HepG2 (cell line): ENCODE measurements around the gene ANO3. TPM values are rescaled to one million over a fixed set of nuclear protein-coding genes. Genes with fewer than 3 reads are reported as not detected.

Experiments used
- ATAC-seq: fragments of 200-7000 bp; cut with Tn5 transposase; 3 replicates; pipeline ENCODE4 v1.9.1; 2020; ENCODE audit warnings: mild to moderate bottlenecking, moderate library complexity
- BruUV-seq: library from RNA; stranded (reverse); fragments of 400-500 nt; replicated peaks from 2 replicates; lab custom pipeline; 2021; lab: Mats Ljungman, UMichigan
- CTCF ChIA-PET: fragments of 300-600 bp; formaldehyde crosslinking; extraction: SDS; loops from one replicate; lab custom pipeline; 2021; ENCODE audit warnings: low total read pairs, inconsistent platforms, low intra/inter-chr PET ratio; lab: Yijun Ruan, JAX
- POLR2A ChIA-PET: fragments of 350-600 bp; sonication (Branson Sonifier 250); formaldehyde crosslinking; loops from one replicate; lab custom pipeline; 2020; ENCODE audit warnings: antibody characterized with exemption, inconsistent platforms; lab: Yijun Ruan, JAX
- DNase-seq: peaks from one replicate; pipeline ENCODE4 v3.0.0-alpha.2; 2015; ENCODE audit warnings: low spot score
- FAIRE-seq: peaks from 3 replicates; lab custom pipeline; 2011; peaks lifted over from hg19 to GRCh38; lab: Jason Lieb, UNC
- H2AFZ ChIP-seq: one replicate; pipeline ENCODE4 v1.6.1; 2011; ENCODE audit warnings: low read length, inconsistent platforms
- H3K27ac ChIP-seq: fragments of 300-600 bp; 3 replicates; pipeline ENCODE4 v1.8.0; 2011; ENCODE audit warnings: mixed run types, mild to moderate bottlenecking, mixed read lengths, low read length, inconsistent platforms; ENCODE audit not compliant: insufficient read depth; ENCODE audit errors: extremely low read length
- H3K27me3 ChIP-seq, 2 experiments: fragments of 200-600 bp in 1 of 2; 2 replicates in 1 of 2; 3 replicates in 1 of 2; pipeline versions ENCODE4 v1.6.0 to v1.8.0; 2011; ENCODE audit warnings: low read length in 2 of 2, mild to moderate bottlenecking in 2 of 2, moderate library complexity in 2 of 2, inconsistent platforms in 1 of 2; ENCODE audit not compliant: insufficient read depth in 2 of 2, control insufficient read depth in 1 of 2
- H3K36me3 ChIP-seq, 2 experiments: fragments of 200-600 bp in 1 of 2; replicated peaks in 1 of 2; 2 replicates in 1 of 2; 3 replicates in 1 of 2; pipeline versions ENCODE4 v1.5.1 to v1.8.0; 2011; ENCODE audit warnings: low read length in 2 of 2, inconsistent platforms in 1 of 2; ENCODE audit not compliant: insufficient read depth in 2 of 2, control insufficient read depth in 1 of 2
- H3K4me1 ChIP-seq: 2 replicates; pipeline ENCODE4 v1.5.1; 2012; ENCODE audit warnings: low read length, inconsistent platforms; ENCODE audit not compliant: insufficient read depth
- H3K4me2 ChIP-seq: 2 replicates; pipeline ENCODE4 v1.6.0; 2011; ENCODE audit warnings: low read depth, low read length, inconsistent platforms
- H3K4me3 ChIP-seq, 3 experiments: fragments of 200-600 bp in 1 of 3; sonication (generic), shearing (Covaris generic) in 1 of 3; replicated peaks in 1 of 3; 2 replicates each; pipeline ENCODE4 v1.5.1; 2011 to 2016; ENCODE audit warnings: low read length in 3 of 3, inconsistent platforms in 2 of 3, low read depth in 2 of 3, mild to moderate bottlenecking in 2 of 3, control low read depth in 1 of 3, mixed read lengths in 1 of 3; ENCODE audit not compliant: insufficient read depth in 1 of 3
- H3K79me2 ChIP-seq: one replicate; pipeline ENCODE4 v1.6.1; 2011; ENCODE audit warnings: low read length, inconsistent platforms; ENCODE audit not compliant: insufficient read depth
- H3K9ac ChIP-seq: 2 replicates; pipeline ENCODE4 v1.6.0; 2011; ENCODE audit warnings: mild to moderate bottlenecking, low read depth, low read length, inconsistent platforms; ENCODE audit not compliant: insufficient read depth
- H3K9me3 ChIP-seq: 2 replicates; pipeline ENCODE4 v1.5.1; 2012; ENCODE audit warnings: mild to moderate bottlenecking, low read length
- H4K20me1 ChIP-seq: 2 replicates; pipeline ENCODE4 v1.6.0; 2011; ENCODE audit warnings: inconsistent platforms, mild to moderate bottlenecking, low read length, moderate library complexity; ENCODE audit not compliant: insufficient read depth
- HES4 ChIP-seq: sonication (generic); formaldehyde crosslinking; IDR thresholded peaks from 2 replicates; pipeline ENCODE4 v1.9.0; 2021; ENCODE audit warnings: mild to moderate bottlenecking, missing genetic modification reagents, borderline replicate concordance
- IRF1 ChIP-seq: sonication (generic); formaldehyde crosslinking; IDR thresholded peaks from 2 replicates; pipeline ENCODE4 v1.4.0; 2020; ENCODE audit warnings: low read depth, mild to moderate bottlenecking, missing genetic modification reagents
- XBP1 ChIP-seq: sonication (generic); formaldehyde crosslinking; IDR thresholded peaks from 2 replicates; pipeline ENCODE4 v1.5.0; 2020; ENCODE audit warnings: missing genetic modification reagents
- ZNF205 ChIP-seq: IDR thresholded peaks from 2 replicates; pipeline ENCODE4 v1.6.1; 2018; ENCODE audit warnings: missing biosample characterization, missing genetic modification reagents
- ZNF3 ChIP-seq: IDR thresholded peaks from 2 replicates; pipeline ENCODE4 v1.7.0; 2017; ENCODE audit warnings: inconsistent platforms
- ZNF503 ChIP-seq: sonication (generic); formaldehyde crosslinking; IDR thresholded peaks from 2 replicates; pipeline ENCODE4 v1.4.0; 2020; ENCODE audit warnings: missing genetic modification reagents
- ZNF709 ChIP-seq: sonication (generic); formaldehyde crosslinking; IDR thresholded peaks from 2 replicates; pipeline ENCODE4 v1.5.0; 2020; ENCODE audit warnings: mild to moderate bottlenecking, missing genetic modification reagents
- WGBS: methylation state at CpG from one replicate; pipeline ENCODE4 v1.1.6; 2017; ENCODE audit warnings: low lambda C conversion rate; 5-methylcytosine and 5-hydroxymethylcytosine counted together
- in situ Hi-C: cut with HindIII; loops from 2 replicates; pipeline ENCODE4 v1.10.0; 2017; ENCODE audit warnings: low pct_unique_long_range_greater_than_20kb; ENCODE audit not compliant: extremely low pct_ligation_motif_present
- intact Hi-C: fragments of 100-400 bp; cut with micrococcal nuclease; formaldehyde crosslinking; loops from one replicate; pipeline ENCODE4 v1.10.0; 2022; ENCODE audit not compliant: unreplicated experiment
- polyA plus RNA-seq, 8 experiments: library from polyadenylated mRNA; depleted of rRNA in 3 of 8; stranded (reverse) in 7 of 8; unstranded in 1 of 8; fragments of >200 nt; fragmentation: Illumina TruSeq in 4 of 8; extraction: Trizol in 4 of 8; gene quantifications; 2 replicates each; pipeline versions ENCODE4 v1.2.1 to v1.2.3, GENCODE V29; 2011 to 2016; ENCODE audit warnings: low read depth in 4 of 8, missing spikeins in 1 of 8, mixed read lengths in 1 of 8; ENCODE audit not compliant: insufficient read depth in 1 of 8
- total RNA-seq, 5 experiments: library from RNA; depleted of rRNA; stranded (reverse); fragments of >200 nt; fragmentation: Illumina TruSeq; extraction: Trizol; gene quantifications; 2 replicates each; pipeline ENCODE4 v1.2.3, GENCODE V29; 2016; ENCODE audit warnings: low read depth in 1 of 5

Gene ANO3
- total and polyA plus RNA-seq, 2 of the 13 experiments (the other 11 are each of a cell fraction or from before 2014, with no cell fraction given), result 0.17 to 0.44 TPM

GRCh38 chr11:26613759-26614158 is 281.8 kb downstream of the ANO3 start:
- WGBS, result 7% methylated on average over 2 of the region's 2 CpGs
- Histone ChIP-seq H3K79me2 (no peaks in the 10 kb centered on the region), H3K27me3 (no peaks in the 10 kb centered on the region), H3K9me3 (no peaks in the 10 kb centered on the region), H2AFZ (no peak overlapping the region), H3K4me1 (no peaks in the 10 kb centered on the region), H3K4me3 (no peak overlapping the region), H3K36me3 (no peaks in the 10 kb centered on the region), H3K9ac (no peak overlapping the region), H4K20me1 (no peaks in the 10 kb centered on the region), H3K4me2 (no peak overlapping the region), H3K27ac (no peak overlapping the region)
- no peak for FAIRE-seq
- POLR2A ChIA-PET, result no interaction called here
- CTCF ChIA-PET, result no interaction called here
- BruUV-seq, result no TSS peak
- intact Hi-C loops, result no loop called here
- DNase-seq, result no peak
- TF ChIP-seq ZNF503 (CRISPR knock-in tag) (no peak), ZNF709 (CRISPR knock-in tag) (no peak), IRF1 (CRISPR knock-in tag) (no peak), XBP1 (no peak), ZNF205 (CRISPR knock-in tag) (no peak), HES4 (CRISPR knock-in tag) (no peak), ZNF3 (CRISPR knock-in tag) (no peak)
- in situ Hi-C loops, result no loop called here
- ATAC-seq, result no peak
